GM23248 (cell line): Measurements from ENCODE around the gene JARID2. TPM values are rescaled to one million over a fixed set of nuclear protein-coding genes. Genes with fewer than 3 reads are reported as not detected.

Experiments
- DNase-seq: peaks from one replicate; pipeline ENCODE4 v3.0.0-alpha.2; 2015
- H2AFZ ChIP-seq: fragments of 200-600 bp; sonication (generic); 2 replicates; pipeline ENCODE4 v1.6.1; 2016; ENCODE audit warnings: antibody characterized with exemption
- H3F3A ChIP-seq: fragments of 200-600 bp; sonication (generic); 2 replicates; pipeline ENCODE4 v1.6.1; 2016; ENCODE audit warnings: mild to moderate bottlenecking, antibody characterized with exemption, mixed run types; ENCODE audit not compliant: insufficient read depth
- H3K27ac ChIP-seq: fragments of 200-600 bp; sonication (generic); 2 replicates; pipeline ENCODE4 v1.5.1; 2016; ENCODE audit warnings: mild to moderate bottlenecking
- H3K27me3 ChIP-seq: fragments of 200-600 bp; sonication (generic); replicated peaks from 2 replicates; pipeline ENCODE4 v1.6.1; 2016; ENCODE audit warnings: mild to moderate bottlenecking; ENCODE audit not compliant: insufficient read depth
- H3K36me3 ChIP-seq: fragments of 200-600 bp; sonication (generic); 2 replicates; pipeline ENCODE4 v1.6.1; 2016; ENCODE audit warnings: low read depth, mild to moderate bottlenecking
- H3K4me1 ChIP-seq: fragments of 200-600 bp; sonication (generic); 2 replicates; pipeline ENCODE4 v1.6.1; 2016; ENCODE audit warnings: mild to moderate bottlenecking; ENCODE audit not compliant: insufficient read depth
- H3K4me2 ChIP-seq: fragments of 200-600 bp; sonication (generic); one replicate; pipeline ENCODE4 v1.6.1; 2016; ENCODE audit warnings: mild to moderate bottlenecking; ENCODE audit not compliant: unreplicated experiment
- H3K4me3 ChIP-seq: fragments of 200-600 bp; sonication (generic); 2 replicates; pipeline ENCODE4 v1.5.1; 2016; ENCODE audit warnings: mild to moderate bottlenecking
- H3K79me2 ChIP-seq: fragments of 200-600 bp; sonication (generic); 2 replicates; pipeline ENCODE4 v1.6.1; 2016; ENCODE audit warnings: mild to moderate bottlenecking; ENCODE audit not compliant: insufficient read depth
- H3K9ac ChIP-seq: fragments of 200-600 bp; sonication (generic); 2 replicates; pipeline ENCODE4 v1.6.1; 2016; ENCODE audit warnings: mild to moderate bottlenecking
- H3K9me2 ChIP-seq: fragments of 200-600 bp; sonication (generic); 2 replicates; pipeline ENCODE4 v1.6.1; 2016; ENCODE audit warnings: mixed run types, mild to moderate bottlenecking, moderate library complexity; ENCODE audit not compliant: insufficient read depth
- H3K9me3 ChIP-seq: fragments of 200-600 bp; sonication (generic); one replicate; pipeline ENCODE4 v1.6.1; 2017; ENCODE audit warnings: low read depth
- H4K20me1 ChIP-seq: fragments of 200-600 bp; sonication (generic); 2 replicates; pipeline ENCODE4 v1.6.0; 2016; ENCODE audit not compliant: insufficient read depth
- EZH2 ChIP-seq: fragments of 200-600 bp; sonication (generic); IDR thresholded peaks from 2 replicates; pipeline ENCODE4 v1.6.1; 2018; ENCODE audit warnings: antibody characterized with exemption, mild to moderate bottlenecking; ENCODE audit not compliant: insufficient read depth, poor library complexity, severe bottlenecking
- EZH2phosphoT487 ChIP-seq: fragments of 200-600 bp; sonication (generic); IDR thresholded peaks from 2 replicates; pipeline ENCODE4 v1.6.1; 2018; ENCODE audit warnings: antibody characterized with exemption, moderate library complexity, mild to moderate bottlenecking, low read depth; ENCODE audit not compliant: insufficient read depth
- whole genome bisulfite sequencing, 2 experiments: methylation state at CpG; one replicate each; pipeline ENCODE4 v1.1.6; 2015 to 2017; ENCODE audit warnings: low lambda C conversion rate in 2 of 2, low coverage in 1 of 2; ENCODE audit errors: missing lambda C conversion rate in 2 of 2; 5-methylcytosine and 5-hydroxymethylcytosine counted together
- in situ Hi-C: fragments of 300-500 bp; cut with MboI; formaldehyde crosslinking; loops from 2 replicates; pipeline ENCODE4 v1.15.0; 2020
- polyA plus RNA-seq: library from polyadenylated mRNA; unstranded; fragments of >200 nt; fragmentation: Nextera tagmentation; extraction: Ambion mirVana; gene quantifications from 2 replicates; pipeline ENCODE4 v1.2.1, GENCODE V29; 2016
- total RNA-seq: library from RNA; depleted of rRNA; stranded (reverse); fragments of >200 nt; shearing (Covaris generic); gene quantifications from 2 replicates; pipeline ENCODE4 v1.2.3, GENCODE V29; 2014

The JARID2 gene
- total and polyA plus RNA-seq, 2 experiments from 2014 or later, result 3.9 to 9.3 TPM

GRCh38 chr6:15476631-15477380 is 230.9 kb downstream of the JARID2 start:
- Histone ChIP-seq H3K4me2 (peak overlapping the region; percentile 6), H3K9me2 (no peaks in the 10 kb centered on the region), H3K79me2 (peaks cover 85% of the 10 kb centered on the region), H3K27me3 (no peaks in the 10 kb centered on the region), H3K4me3 (no peak overlapping the region), H3K36me3 (no peaks in the 10 kb centered on the region), H4K20me1 (no peaks in the 10 kb centered on the region), H3K9ac (no peak overlapping the region), H2AFZ (no peak overlapping the region), H3K4me1 (peaks cover 45% of the 10 kb centered on the region), H3K27ac (0 out of 2 replicates have a peak overlapping the region, but pooled peaks have one; percentile 1), H3K9me3 (no peaks in the 10 kb centered on the region), H3F3A (peaks cover 48% of the 10 kb centered on the region)
- TF ChIP-seq EZH2 (no peak), EZH2phosphoT487 (no peak)
- WGBS, 2 experiments, result 74% methylated on average over 7 of the region's 7 CpGs
- DNase-seq, result peak; percentile 25
- in situ Hi-C loops, result no loop called here

GRCh38 chr6:15477746-15478145 is 231.9 kb downstream of the JARID2 start:
- no peak overlapping the region for H3K27ac ChIP-seq
- 93 to 95% methylated on average over 5 of the region's 5 CpGs for WGBS, 2 experiments

DNA sequence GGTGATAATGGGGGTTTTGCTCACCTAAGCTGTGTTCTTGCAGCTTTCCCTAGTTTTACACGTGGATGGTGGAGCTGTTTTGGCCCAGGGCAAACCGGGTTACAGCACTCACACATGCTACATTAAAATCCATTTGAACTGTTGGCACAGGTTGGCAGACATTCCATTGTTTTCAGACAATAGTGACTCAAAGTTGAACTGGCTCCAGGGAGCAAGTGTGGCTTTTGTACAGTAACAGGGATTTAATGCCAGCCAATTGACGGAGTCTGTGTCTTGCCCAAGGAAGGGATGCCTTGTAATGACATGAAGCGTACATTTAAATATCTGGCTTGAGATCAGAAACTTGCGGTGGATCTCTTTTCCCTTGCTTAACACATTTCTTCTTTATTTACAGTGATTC is 233.9 kb downstream of the JARID2 start:
- H3K4me2 ChIP-seq, result no peak overlapping the region
- WGBS, 2 experiments, result 56 to 60% methylated on average over 5 of the region's 5 CpGs
- H3K27ac ChIP-seq, result no peak overlapping the region
- H3K27me3 ChIP-seq, result no peaks in the 10 kb centered on the region
- in situ Hi-C loops, result no loop called here
- H2AFZ ChIP-seq, result no peak overlapping the region
- peaks cover 98% of the 10 kb centered on the region for H3K79me2 ChIP-seq
- no peak for TF ChIP-seq EZH2phosphoT487
- TF ChIP-seq EZH2, result no peak
- no peaks in the 10 kb centered on the region for H3K36me3 ChIP-seq
- H3K4me1 ChIP-seq, result peaks cover 27% of the 10 kb centered on the region
- H3K9ac ChIP-seq, result no peak overlapping the region
- no peak overlapping the region for H3K4me3 ChIP-seq
- peaks cover 23% of the 10 kb centered on the region for H3F3A ChIP-seq
- H4K20me1 ChIP-seq, result peaks cover 4% of the 10 kb centered on the region; the same call in 1 of the 2 replicates
- peak; percentile 75 for DNase-seq
- H3K9me2 ChIP-seq, result no peaks in the 10 kb centered on the region
- H3K9me3 ChIP-seq, result no peaks in the 10 kb centered on the region

More at GRCh38 chr6:15477746-15478145, 231.9 kb downstream of the JARID2 start:
- Histone ChIP-seq H3K4me2 (no peak overlapping the region), H3K79me2 (peaks cover 85% of the 10 kb centered on the region), H2AFZ (no peak overlapping the region), H3K4me1 (peaks cover 45% of the 10 kb centered on the region), H3K27me3 (no peaks in the 10 kb centered on the region), H3K9me3 (no peaks in the 10 kb centered on the region), H3K9ac (no peak overlapping the region), H3K9me2 (no peaks in the 10 kb centered on the region), H4K20me1 (no peaks in the 10 kb centered on the region; the same call in 1 of the 2 replicates), H3K36me3 (no peaks in the 10 kb centered on the region), H3K4me3 (no peak overlapping the region), H3F3A (peaks cover 43% of the 10 kb centered on the region)
- in situ Hi-C loops, result no loop called here
- DNase-seq, result no peak
- TF ChIP-seq EZH2phosphoT487 (no peak), EZH2 (no peak)

GRCh38 chr6:15480525-15480924 is 234.7 kb downstream of the JARID2 start:
- H3K9me3 ChIP-seq, result no peaks in the 10 kb centered on the region
- H2AFZ ChIP-seq, result no peak overlapping the region
- peaks cover 26% of the 10 kb centered on the region for H3K4me1 ChIP-seq
- H3K9ac ChIP-seq, result no peak overlapping the region
- peaks cover 18% of the 10 kb centered on the region for H3F3A ChIP-seq
- H3K79me2 ChIP-seq, result peaks cover 98% of the 10 kb centered on the region
- no peak overlapping the region for H3K4me3 ChIP-seq
- TF ChIP-seq EZH2phosphoT487, result no peak
- no peak for TF ChIP-seq EZH2
- H3K9me2 ChIP-seq, result no peaks in the 10 kb centered on the region
- in situ Hi-C loops, result no loop called here
- no peak overlapping the region for H3K27ac ChIP-seq
- DNase-seq, result no peak
- no peaks in the 10 kb centered on the region for H3K36me3 ChIP-seq
- H3K4me2 ChIP-seq, result no peak overlapping the region
- no peaks in the 10 kb centered on the region for H3K27me3 ChIP-seq
- WGBS, 2 experiments, result 97 to 98% methylated on average over 7 of the region's 7 CpGs
- peaks cover 4% of the 10 kb centered on the region; the same call in 1 of the 2 replicates for H4K20me1 ChIP-seq
